ENCODE results near the gene FBXO10.

The FBXO10 gene

GRCh38 chr9:37596504-37596903 lies 20.3 kb upstream of the FBXO10 start:
- TF ChIP-seq CTCF (IDR thresholded peaks at IDR 0.05; ENCODE audit: extremely low read depth, insufficient read depth, missing control alignments), result no peak
- in situ Hi-C loops (cut with MboI; ENCODE audit: low pct_unique_long_range_greater_than_20kb, low sequenced_read_pairs, unreplicated experiment), result loop anchor here (25.0 kb wide), 1 partner anchor 109 kb away; the partner anchor contains the start of gene POLR1E
- DNase-seq (ENCODE audit: low spot score), result no peak

- in situ Hi-C loops (cut with MboI; ENCODE audit: low pct_unique_long_range_greater_than_20kb, low sequenced_read_pairs, unreplicated experiment), result loop anchor here (25.0 kb wide), 1 partner anchor 107 kb away; the partner anchor contains the start of gene POLR1E
- TF ChIP-seq CTCF (IDR thresholded peaks at IDR 0.05; ENCODE audit: extremely low read depth, insufficient read depth, missing control alignments), result no peak
- DNase-seq (ENCODE audit: low spot score), result no peak
Observed at GRCh38 chr9:37593883-37594448, 17.8 kb upstream of the FBXO10 start.

GRCh38 chr9:37592108-37592951 lies 16.1 kb upstream of the FBXO10 start, which contains the start of gene TOMM5:
Gene TOMM5 (minus strand): TSS chr9:37592597. CDS start chr9:37592532, 65 bp downstream.
- no peak for TF ChIP-seq CTCF (IDR thresholded peaks at IDR 0.05; ENCODE audit: extremely low read depth, insufficient read depth, missing control alignments)
- DNase-seq (ENCODE audit: low spot score), result peak; percentile 85
- in situ Hi-C loops (cut with MboI; ENCODE audit: low pct_unique_long_range_greater_than_20kb, low sequenced_read_pairs, unreplicated experiment), result loop anchor here (25.0 kb wide), 1 partner anchor 105 kb away; the partner anchor contains the start of gene POLR1E

- no peak for DNase-seq (ENCODE audit: low spot score)
- TF ChIP-seq CTCF (IDR thresholded peaks at IDR 0.05; ENCODE audit: extremely low read depth, insufficient read depth, missing control alignments), result no peak
- in situ Hi-C loops (cut with MboI; ENCODE audit: low pct_unique_long_range_greater_than_20kb, low sequenced_read_pairs, unreplicated experiment), result loop anchor here (25.0 kb wide), 1 partner anchor 100 kb away; the partner anchor contains the start of gene POLR1E
Observed at GRCh38 chr9:37587521-37587920, 11.3 kb upstream of the FBXO10 start.

- no peak for DNase-seq (ENCODE audit: low spot score)
- in situ Hi-C loops (cut with MboI; ENCODE audit: low pct_unique_long_range_greater_than_20kb, low sequenced_read_pairs, unreplicated experiment), result loop anchor here (25.0 kb wide), 1 partner anchor 96 kb away; the partner anchor contains the start of gene POLR1E
- no peak for TF ChIP-seq CTCF (IDR thresholded peaks at IDR 0.05; ENCODE audit: extremely low read depth, insufficient read depth, missing control alignments)
Observed at GRCh38 chr9:37583522-37584121, 7.4 kb upstream of the FBXO10 start.

- in situ Hi-C loops (cut with MboI; ENCODE audit: low pct_unique_long_range_greater_than_20kb, low sequenced_read_pairs, unreplicated experiment), result loop anchor here (25.0 kb wide), 1 partner anchor 95 kb away; the partner anchor contains the start of gene POLR1E
Observed at GRCh38 chr9:37582548-37583157, 6.5 kb upstream of the FBXO10 start.

More at GRCh38 chr9:37582548-37583157, 6.5 kb upstream of the FBXO10 start:
- peak; percentile 74 for TF ChIP-seq CTCF (IDR thresholded peaks at IDR 0.05; ENCODE audit: extremely low read depth, insufficient read depth, missing control alignments)
- peak; percentile 29 for DNase-seq (ENCODE audit: low spot score)
